ENCODE data around the gene ATG9B.

DNA sequence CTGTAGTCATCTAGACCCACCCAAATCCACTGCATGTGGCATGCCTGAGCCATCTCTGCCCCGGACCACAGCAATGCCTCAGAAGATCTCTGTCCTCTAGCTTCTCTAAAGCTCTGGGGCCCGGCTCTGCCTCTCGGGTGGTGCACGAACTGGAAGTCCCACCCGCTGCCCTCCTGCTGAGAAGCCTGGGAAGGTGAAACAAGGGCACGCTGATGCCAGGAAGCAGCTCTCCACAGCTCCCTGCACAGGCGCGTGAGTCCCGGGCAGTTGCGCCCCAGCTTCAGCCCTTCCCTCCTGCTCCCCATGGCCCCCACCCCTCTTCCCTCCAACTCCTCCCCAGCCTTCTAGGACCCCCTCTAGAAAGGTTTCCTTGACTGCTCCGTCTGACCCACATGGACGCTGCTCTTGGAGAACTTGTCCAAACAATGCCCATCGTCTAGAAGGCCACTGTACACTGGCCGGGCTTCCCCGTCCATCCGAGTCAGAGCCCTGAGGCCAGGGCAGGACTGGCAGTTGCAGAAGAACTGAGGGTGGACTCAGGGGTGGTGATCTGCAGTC, 58.9 kb downstream of the ATG9B start:
- no peak for TF ChIP-seq FOXA1 (IDR thresholded peaks at IDR 0.05; ENCODE audit: borderline replicate concordance)
- no peak for TF ChIP-seq ZFPM2 (CRISPR knock-in tag; IDR thresholded peaks at IDR 0.05)
